ENCODE data around the gene MYO10. TPM values are rescaled to one million over a fixed set of nuclear protein-coding genes. Genes with fewer than 3 reads are reported as not detected.

The MYO10 gene
- total and polyA plus RNA-seq, 4 donors, result 4.8 to 19.8 (median 11.5) TPM

GRCh38 chr5:16952968-16953671 is 17.0 kb upstream of the MYO10 start:
- ATAC-seq (ENCODE audit: low FRiP score) (no peak), DNase-seq (no peak)
- H3K36me3 ChIP-seq (ENCODE audit: control insufficient read depth in 1 of 2, insufficient read depth in 2 of 2, low read length in 1 of 2), result no peaks in the 10 kb centered on the region

GRCh38 chr5:16946725-16947124 is 10.6 kb upstream of the MYO10 start:
- 88 to 92% methylated on average over 1 of the region's 1 CpG for WGBS, 2 donors
- Histone ChIP-seq H3K36me3 (ENCODE audit: control insufficient read depth in 1 of 2, insufficient read depth in 2 of 2, low read length in 1 of 2) (no peaks in the 10 kb centered on the region), H3K27me3 (ENCODE audit: control insufficient read depth in 1 of 2, insufficient read depth in 2 of 2, low read length in 1 of 2) (no peaks in the 10 kb centered on the region), H3K4me3 (ENCODE audit: low read length in 2 of 2) (no peak overlapping the region), H3K27ac (ENCODE audit: low read depth in 1 of 2, low read length in 2 of 2) (no peak overlapping the region), H3K9me3 (ENCODE audit: control insufficient read depth, low read length) (peaks cover 5% of the 10 kb centered on the region), H3K4me1 (ENCODE audit: control insufficient read depth in 1 of 2, insufficient read depth in 2 of 2, low read length in 2 of 2) (no peaks in the 10 kb centered on the region)
- no peak for ATAC-seq (ENCODE audit: low FRiP score)
- intact Hi-C loops (cut with DNase I), result no loop called here
- DNase-seq, result no peak

More at GRCh38 chr5:16952968-16953671, 17.0 kb upstream of the MYO10 start:
- H3K4me1 ChIP-seq (ENCODE audit: control insufficient read depth in 1 of 2, insufficient read depth in 2 of 2, low read length in 2 of 2), result no peaks in the 10 kb centered on the region
- H3K27me3 ChIP-seq (ENCODE audit: control insufficient read depth in 1 of 2, insufficient read depth in 2 of 2, low read length in 1 of 2), result no peaks in the 10 kb centered on the region
- H3K9me3 ChIP-seq (ENCODE audit: control insufficient read depth, low read length), result peaks cover 1% of the 10 kb centered on the region
- H3K4me3 ChIP-seq (ENCODE audit: low read length in 2 of 2), result no peak overlapping the region
- no peak overlapping the region for H3K27ac ChIP-seq (ENCODE audit: low read depth in 1 of 2, low read length in 2 of 2)
- intact Hi-C loops (cut with DNase I), result no loop called here
- WGBS, 2 donors, result 84 to 87% methylated on average over 6 of the region's 6 CpGs

- Histone ChIP-seq H3K4me1 (ENCODE audit: control insufficient read depth in 1 of 2, insufficient read depth in 2 of 2, low read length in 2 of 2) (no peaks in the 10 kb centered on the region), H3K36me3 (ENCODE audit: control insufficient read depth in 1 of 2, insufficient read depth in 2 of 2, low read length in 1 of 2) (no peaks in the 10 kb centered on the region), H3K27ac (ENCODE audit: low read depth in 1 of 2, low read length in 2 of 2) (no peak overlapping the region), H3K9me3 (ENCODE audit: control insufficient read depth, low read length) (peaks cover 5% of the 10 kb centered on the region), H3K27me3 (ENCODE audit: control insufficient read depth in 1 of 2, insufficient read depth in 2 of 2, low read length in 1 of 2) (no peaks in the 10 kb centered on the region), H3K4me3 (ENCODE audit: low read length in 2 of 2) (no peak overlapping the region)
- WGBS, 2 donors, result 54 to 56% methylated on average over 6 of the region's 6 CpGs
- DNase-seq (no peak), ATAC-seq (ENCODE audit: low FRiP score) (no peak)
- intact Hi-C loops (cut with DNase I), result no loop called here
Observed at GRCh38 chr5:16944816-16945562, 8.9 kb upstream of the MYO10 start.

- H3K4me3 ChIP-seq (ENCODE audit: low read length in 2 of 2), result no peak overlapping the region
- DNase-seq (no peak), ATAC-seq (ENCODE audit: low FRiP score) (no peak)
- peaks cover 5% of the 10 kb centered on the region for H3K9me3 ChIP-seq (ENCODE audit: control insufficient read depth, low read length)
- H3K36me3 ChIP-seq (ENCODE audit: control insufficient read depth in 1 of 2, insufficient read depth in 2 of 2, low read length in 1 of 2), result no peaks in the 10 kb centered on the region
- no peaks in the 10 kb centered on the region for H3K4me1 ChIP-seq (ENCODE audit: control insufficient read depth in 1 of 2, insufficient read depth in 2 of 2, low read length in 2 of 2)
- H3K27me3 ChIP-seq (ENCODE audit: control insufficient read depth in 1 of 2, insufficient read depth in 2 of 2, low read length in 1 of 2), result no peaks in the 10 kb centered on the region
- intact Hi-C loops (cut with DNase I), result no loop called here
- no peak overlapping the region for H3K27ac ChIP-seq (ENCODE audit: low read depth in 1 of 2, low read length in 2 of 2)
- WGBS, 2 donors, result 74 to 78% methylated on average over 15 of the region's 15 CpGs
Observed at GRCh38 chr5:16943846-16944678, 8.0 kb upstream of the MYO10 start.

- ATAC-seq (ENCODE audit: low FRiP score) (no peak), DNase-seq (no peak)
- Histone ChIP-seq H3K9me3 (ENCODE audit: control insufficient read depth, low read length) (no peaks in the 10 kb centered on the region), H3K4me1 (ENCODE audit: control insufficient read depth in 1 of 2, insufficient read depth in 2 of 2, low read length in 2 of 2) (no peaks in the 10 kb centered on the region), H3K36me3 (ENCODE audit: control insufficient read depth in 1 of 2, insufficient read depth in 2 of 2, low read length in 1 of 2) (no peaks in the 10 kb centered on the region), H3K4me3 (ENCODE audit: low read length in 2 of 2) (no peak overlapping the region), H3K27me3 (ENCODE audit: control insufficient read depth in 1 of 2, insufficient read depth in 2 of 2, low read length in 1 of 2) (no peaks in the 10 kb centered on the region), H3K27ac (ENCODE audit: low read depth in 1 of 2, low read length in 2 of 2) (no peak overlapping the region)
- intact Hi-C loops (cut with DNase I), result loop anchor here (5.0 to 10.0 kb wide), 7 partner anchors 60 to 250 kb away; no protein-coding TSS in a partner anchor
- 70 to 74% methylated on average over 7 of the region's 7 CpGs for WGBS, 2 donors
Observed at GRCh38 chr5:16937503-16938161, 1.5 kb upstream of the MYO10 start.

GRCh38 chr5:16936989-16937438 is 926 bp upstream of the MYO10 start:
- 26 to 28% methylated on average over 11 of the region's 11 CpGs for WGBS, 2 donors
- Histone ChIP-seq H3K9me3 (ENCODE audit: control insufficient read depth, low read length) (no peaks in the 10 kb centered on the region), H3K4me3 (ENCODE audit: low read length in 2 of 2) (peak overlapping the region in 1 of 2 donors; percentile 58), H3K4me1 (ENCODE audit: control insufficient read depth in 1 of 2, insufficient read depth in 2 of 2, low read length in 2 of 2) (no peaks in the 10 kb centered on the region), H3K27me3 (ENCODE audit: control insufficient read depth in 1 of 2, insufficient read depth in 2 of 2, low read length in 1 of 2) (no peaks in the 10 kb centered on the region), H3K27ac (ENCODE audit: low read depth in 1 of 2, low read length in 2 of 2) (no peak overlapping the region), H3K36me3 (ENCODE audit: control insufficient read depth in 1 of 2, insufficient read depth in 2 of 2, low read length in 1 of 2) (no peaks in the 10 kb centered on the region)
- ATAC-seq (ENCODE audit: low FRiP score), result no peak
- intact Hi-C loops (cut with DNase I), result loop anchor here (5.0 to 10.0 kb wide), 7 partner anchors 60 to 250 kb away; no protein-coding TSS in a partner anchor
- no peak for DNase-seq

- peak; percentile 69 to 86 for DNase-seq
- H3K27ac ChIP-seq (ENCODE audit: low read depth in 1 of 2, low read length in 2 of 2), result no peak overlapping the region
- intact Hi-C loops (cut with DNase I), result loop anchor here (2.0 to 10.0 kb wide), 8 partner anchors 62 to 252 kb away; no protein-coding TSS in a partner anchor
- H3K4me1 ChIP-seq (ENCODE audit: control insufficient read depth in 1 of 2, insufficient read depth in 2 of 2, low read length in 2 of 2), result no peaks in the 10 kb centered on the region
- 1 to 2% methylated on average over 84 to 85 of the region's 85 CpGs for WGBS, 2 donors
- no peaks in the 10 kb centered on the region for H3K36me3 ChIP-seq (ENCODE audit: control insufficient read depth in 1 of 2, insufficient read depth in 2 of 2, low read length in 1 of 2)
- no peaks in the 10 kb centered on the region for H3K9me3 ChIP-seq (ENCODE audit: control insufficient read depth, low read length)
- peak overlapping the region; percentile 31 to 59 for H3K4me3 ChIP-seq (ENCODE audit: low read length in 2 of 2)
- ATAC-seq (ENCODE audit: low FRiP score), result peak; percentile 37
- H3K27me3 ChIP-seq (ENCODE audit: control insufficient read depth in 1 of 2, insufficient read depth in 2 of 2, low read length in 1 of 2), result no peaks in the 10 kb centered on the region
Observed at GRCh38 chr5:16935231-16936149, 598 bp downstream of the MYO10 start.

Measured in aorta (tissue), 5 donors.